Keratinocyte (primary cell): Measurements from ENCODE around the gene CDC40.

Experiments used
- EZH2 ChIP-seq: IDR thresholded peaks from one replicate; pipeline ENCODE4 v1.6.1; 2012; ENCODE audit warnings: inconsistent platforms, mild to moderate bottlenecking, low read length, moderate library complexity
- TF ChIP-seq, protein P1 (sequence below), 3 experiments: IDR thresholded peaks in 1 of 3; conservative IDR thresholded peaks in 1 of 3; optimal IDR thresholded peaks in 1 of 3; 2 replicates in 2 of 3; 3 replicates in 1 of 3; pipeline versions ENCODE3 to v1.5.1; 2011; ENCODE audit warnings: low read length in 3 of 3, mild to moderate bottlenecking in 3 of 3, moderate library complexity in 2 of 3, control low read depth in 1 of 3, inconsistent platforms in 1 of 3; ENCODE audit not compliant: insufficient read depth in 2 of 3; ENCODE audit errors: extremely low read depth in 1 of 3

GRCh38 chr6:110239526-110240274 is 59.5 kb downstream of the CDC40 start:
- TF ChIP-seq, protein P1, sequence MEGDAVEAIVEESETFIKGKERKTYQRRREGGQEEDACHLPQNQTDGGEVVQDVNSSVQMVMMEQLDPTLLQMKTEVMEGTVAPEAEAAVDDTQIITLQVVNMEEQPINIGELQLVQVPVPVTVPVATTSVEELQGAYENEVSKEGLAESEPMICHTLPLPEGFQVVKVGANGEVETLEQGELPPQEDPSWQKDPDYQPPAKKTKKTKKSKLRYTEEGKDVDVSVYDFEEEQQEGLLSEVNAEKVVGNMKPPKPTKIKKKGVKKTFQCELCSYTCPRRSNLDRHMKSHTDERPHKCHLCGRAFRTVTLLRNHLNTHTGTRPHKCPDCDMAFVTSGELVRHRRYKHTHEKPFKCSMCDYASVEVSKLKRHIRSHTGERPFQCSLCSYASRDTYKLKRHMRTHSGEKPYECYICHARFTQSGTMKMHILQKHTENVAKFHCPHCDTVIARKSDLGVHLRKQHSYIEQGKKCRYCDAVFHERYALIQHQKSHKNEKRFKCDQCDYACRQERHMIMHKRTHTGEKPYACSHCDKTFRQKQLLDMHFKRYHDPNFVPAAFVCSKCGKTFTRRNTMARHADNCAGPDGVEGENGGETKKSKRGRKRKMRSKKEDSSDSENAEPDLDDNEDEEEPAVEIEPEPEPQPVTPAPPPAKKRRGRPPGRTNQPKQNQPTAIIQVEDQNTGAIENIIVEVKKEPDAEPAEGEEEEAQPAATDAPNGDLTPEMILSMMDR (optimal IDR thresholded peaks at IDR 0.05 in 1 of 3, IDR thresholded peaks at IDR 0.05 in 1 of 3, conservative IDR thresholded peaks at IDR 0.05 in 1 of 3; ENCODE audit: extremely low read depth in 1 of 3, insufficient read depth in 2 of 3, low read length in 3 of 3), result no peak
- TF ChIP-seq EZH2, result no peak
